Stimulated activated CD4-positive, alpha-beta T cell treated with anti-CD3 and anti-CD28 coated beads, Interleukin-2, amount 100 ng/mL, for 24 hours (primary cell): ENCODE measurements around the gene CMTM3.
"Not testable (repeated sequence)": the region's sequence is repeated elsewhere in the genome, so short reads cannot be mapped to it uniquely, and the experiment has no call there.

ENCODE experiments used
- DNase-seq, 2 donors: peaks; one replicate each; pipeline ENCODE4 v3.0.0-alpha.2; 2020

CMTM3 gene

GRCh38 chr16:66604376-66605176 is at the start of gene CMTM3:
Gene CMTM3, plus strand, starts transcription at chr16:66604704. Its CDS starts 102 bp downstream, at chr16:66604806.
- peak; percentile 80 for DNase-seq

GRCh38 chr16:66560107-66560506 is 44.4 kb upstream of the CMTM3 start:
- no peak for DNase-seq

DNA sequence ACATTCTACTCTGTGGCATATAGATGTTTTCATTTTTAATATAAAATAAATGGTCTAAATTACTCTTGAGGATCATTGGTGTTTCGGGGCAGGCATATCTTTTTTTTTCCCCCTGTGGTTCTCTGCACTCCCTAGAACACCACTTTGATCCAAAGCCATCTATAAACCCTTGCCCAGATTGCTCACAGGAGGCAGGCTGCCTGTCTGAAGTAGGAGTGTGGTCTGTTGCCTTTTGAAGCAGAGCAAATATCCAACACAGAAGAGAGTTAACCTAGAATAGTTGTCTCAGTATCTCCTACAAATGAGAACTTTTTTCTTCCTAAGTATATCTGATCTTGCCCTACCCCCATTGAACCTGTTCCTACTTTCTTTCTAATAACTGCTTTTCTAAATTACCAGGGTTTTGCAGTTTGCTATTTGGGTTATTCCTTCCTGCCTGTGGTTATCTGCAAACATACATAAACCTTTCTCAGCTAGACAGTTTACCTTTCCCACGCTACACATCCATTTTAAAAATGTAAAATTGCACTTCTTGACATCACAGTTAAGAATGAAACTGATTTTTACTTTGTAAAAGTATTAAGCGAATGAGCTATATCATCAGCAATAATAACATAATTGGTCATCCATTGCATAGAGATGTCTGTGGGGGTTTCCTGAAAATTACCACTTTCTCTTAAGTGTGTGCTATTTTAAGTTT is 43.0 kb upstream of the CMTM3 start:
- no peak for DNase-seq

DNA sequence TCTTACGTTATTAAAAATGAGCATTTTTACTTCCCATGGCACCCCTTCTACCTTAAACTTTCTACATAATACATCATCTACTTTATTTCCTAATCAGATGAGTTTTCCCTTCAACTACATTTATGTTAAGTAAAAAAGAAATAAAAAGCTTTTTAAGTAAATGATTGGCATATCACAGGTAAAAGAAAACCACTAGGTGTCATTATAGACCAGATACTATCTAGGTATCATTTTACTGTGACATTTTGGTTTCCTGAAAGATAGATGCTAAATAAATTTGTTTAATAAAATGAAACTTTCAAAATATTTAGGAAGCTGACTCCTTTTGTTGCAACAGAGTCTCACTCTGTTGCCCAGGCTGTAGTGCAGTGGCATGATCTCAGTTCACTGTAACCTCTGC is 42.1 kb upstream of the CMTM3 start:
- DNase-seq = no peak

DNA sequence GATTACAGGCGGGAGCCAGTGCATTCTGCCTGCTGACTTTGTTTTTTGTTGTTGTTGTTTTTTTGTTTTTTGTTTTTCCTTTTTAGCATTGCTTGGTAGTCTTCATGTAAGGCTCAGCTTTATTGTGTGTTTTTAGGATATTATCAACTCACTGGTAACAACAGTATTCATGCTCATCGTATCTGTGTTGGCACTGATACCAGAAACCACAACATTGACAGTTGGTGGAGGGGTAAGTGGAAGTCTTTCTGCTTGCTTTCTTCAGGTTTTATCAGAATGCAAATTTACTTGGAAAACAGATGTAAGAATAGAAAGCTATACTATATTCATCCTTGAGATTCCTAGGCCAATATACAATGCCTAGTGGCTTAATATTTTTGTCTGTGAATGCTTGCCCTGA is 41.5 kb upstream of the CMTM3 start:
- no peak for DNase-seq

DNA sequence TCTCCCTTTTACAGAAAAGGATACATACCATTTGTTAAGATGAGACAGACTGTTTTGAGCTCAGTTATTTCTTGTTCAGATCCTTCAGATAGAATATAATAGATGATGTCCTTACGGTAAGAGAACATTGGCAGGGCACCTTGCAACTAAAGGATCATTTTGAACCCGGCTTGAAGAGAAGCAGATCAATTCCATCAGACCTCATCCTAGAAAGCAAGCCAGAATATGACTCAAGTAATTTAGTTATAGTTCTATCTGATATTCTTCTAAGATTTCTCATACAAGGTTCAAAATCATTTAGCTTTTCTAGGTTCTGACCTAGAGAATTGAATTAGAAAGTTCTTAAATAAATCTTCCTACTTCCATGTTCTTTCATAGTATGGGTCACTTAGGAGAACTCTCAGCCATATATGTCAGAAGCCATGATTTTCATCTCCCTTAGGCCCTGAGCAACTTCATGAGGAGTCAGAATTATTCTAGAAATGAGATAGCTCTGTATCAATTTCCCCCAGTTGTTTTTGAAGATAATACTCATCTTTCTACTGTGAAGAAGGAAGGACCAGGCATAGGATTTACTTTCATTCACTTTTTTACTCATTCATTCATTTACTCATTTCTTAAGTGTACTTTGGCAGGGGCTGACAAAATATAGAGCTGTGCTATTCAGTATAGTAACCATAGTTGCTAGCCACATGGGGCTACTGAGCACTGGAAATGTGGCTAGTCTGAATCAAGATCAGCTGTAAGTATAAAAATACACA is 40.8 kb upstream of the CMTM3 start:
- no peak for DNase-seq

DNA sequence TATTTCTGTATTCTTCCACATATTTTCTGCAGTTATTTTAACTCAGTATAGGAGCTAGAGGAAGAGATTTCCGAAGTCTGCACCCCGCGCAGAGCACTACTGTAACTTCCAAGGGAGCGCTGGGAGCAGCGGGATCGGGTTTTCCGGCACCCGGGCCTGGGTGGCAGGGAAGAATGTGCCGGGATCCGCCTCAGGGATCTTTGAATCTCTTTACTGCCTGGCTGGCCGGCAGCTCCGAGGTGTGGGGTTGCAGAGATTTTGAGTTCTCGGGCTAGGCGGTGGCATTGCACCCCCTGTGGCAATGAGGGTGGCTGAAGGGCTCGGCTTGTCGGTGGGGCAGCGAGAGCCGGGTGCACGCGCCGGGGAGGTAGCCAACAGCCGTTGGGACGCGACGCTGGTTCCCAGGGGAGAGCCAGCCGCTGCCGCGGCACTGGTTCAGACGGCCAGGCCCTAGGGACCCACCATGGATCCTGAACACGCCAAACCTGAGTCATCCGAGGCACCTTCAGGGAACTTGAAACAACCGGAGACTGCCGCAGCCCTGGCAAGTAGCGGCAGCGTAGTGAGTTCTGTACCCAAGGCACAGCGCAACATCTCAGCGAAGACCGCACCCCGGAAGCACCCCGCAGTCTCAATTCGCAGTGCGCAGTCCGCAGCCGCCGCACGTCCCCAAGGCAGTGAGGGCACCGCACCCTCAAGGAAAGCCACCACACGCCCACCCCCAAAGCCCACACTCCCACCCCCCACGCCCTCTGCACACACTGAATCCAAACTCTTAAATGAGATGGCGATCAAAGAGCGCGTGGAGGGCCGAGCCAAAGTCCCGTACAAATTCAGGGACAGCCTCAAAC is 38.2 kb upstream of the CMTM3 start, which contains the start of gene CMTM1:
CMTM1 (plus strand) TSS at position 389 of the 851 bp plus-strand sequence; CDS start at position 464, 75 bp downstream.
- no peak for DNase-seq

DNA sequence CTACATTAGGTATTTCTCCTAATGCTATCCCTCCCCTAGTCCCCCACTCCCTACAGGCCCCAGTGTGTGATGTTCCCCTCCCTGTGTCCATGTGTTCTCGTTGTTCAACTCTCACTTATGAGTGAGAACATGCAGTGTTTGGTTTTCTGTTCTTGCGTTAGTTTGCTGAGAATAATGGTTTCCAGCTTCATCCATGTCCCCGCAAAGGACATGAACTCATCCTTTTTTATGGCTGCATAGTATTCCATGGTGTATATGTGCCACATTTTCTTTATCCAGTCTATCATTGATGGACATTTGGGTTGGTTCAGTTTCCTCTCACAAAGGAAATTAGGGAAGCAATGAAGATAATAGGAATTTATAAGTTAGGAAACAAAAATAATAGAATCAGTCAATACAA is 37.2 kb upstream of the CMTM3 start:
- not testable (repeated sequence) for DNase-seq

DNA sequence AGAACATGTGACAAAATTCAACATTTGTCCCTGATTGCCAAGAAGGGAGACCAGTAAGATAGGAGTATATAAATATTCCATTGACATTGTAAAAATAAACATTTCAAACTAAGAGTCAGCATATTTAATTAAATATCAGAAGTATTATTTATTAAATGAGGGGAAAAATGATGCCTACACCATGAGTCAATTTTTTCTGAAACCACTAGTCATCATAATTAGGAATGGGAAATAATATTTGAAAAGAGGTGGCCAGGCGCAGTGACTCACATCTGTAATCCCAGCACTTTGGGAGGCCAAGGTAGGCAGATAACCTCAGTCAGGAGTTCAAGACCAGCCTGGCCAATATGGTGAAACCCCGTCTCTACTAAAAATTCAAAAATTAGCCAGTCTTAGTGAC is 36.1 kb upstream of the CMTM3 start:
- no peak for DNase-seq

- no peak for DNase-seq
Observed at GRCh38 chr16:66569131-66569530, 35.4 kb upstream of the CMTM3 start.

- no peak for DNase-seq
Observed at GRCh38 chr16:66569827-66570405, 34.6 kb upstream of the CMTM3 start.

DNA sequence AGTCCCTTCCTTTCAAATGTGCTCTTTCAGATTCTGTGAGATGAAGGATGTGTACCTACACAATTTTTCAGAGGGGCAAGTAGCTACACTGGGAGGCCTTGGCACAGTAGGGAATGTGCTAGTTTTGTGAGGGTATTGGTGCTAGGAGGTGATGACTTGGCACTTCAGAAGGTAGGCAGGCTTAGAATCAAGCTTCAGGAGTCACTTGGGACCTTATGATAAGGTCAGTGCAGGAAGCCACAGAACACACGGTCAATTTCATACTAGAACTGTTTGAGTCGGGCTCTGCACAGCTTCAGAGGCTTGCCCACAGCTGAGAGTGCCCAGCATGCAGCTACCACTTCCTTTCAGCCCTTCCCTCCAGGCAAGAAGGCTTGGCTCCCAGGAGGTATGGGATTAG is 32.1 kb upstream of the CMTM3 start:
- DNase-seq = no peak

- no peak for DNase-seq
Observed at GRCh38 chr16:66574081-66574480, 30.4 kb upstream of the CMTM3 start.

DNA sequence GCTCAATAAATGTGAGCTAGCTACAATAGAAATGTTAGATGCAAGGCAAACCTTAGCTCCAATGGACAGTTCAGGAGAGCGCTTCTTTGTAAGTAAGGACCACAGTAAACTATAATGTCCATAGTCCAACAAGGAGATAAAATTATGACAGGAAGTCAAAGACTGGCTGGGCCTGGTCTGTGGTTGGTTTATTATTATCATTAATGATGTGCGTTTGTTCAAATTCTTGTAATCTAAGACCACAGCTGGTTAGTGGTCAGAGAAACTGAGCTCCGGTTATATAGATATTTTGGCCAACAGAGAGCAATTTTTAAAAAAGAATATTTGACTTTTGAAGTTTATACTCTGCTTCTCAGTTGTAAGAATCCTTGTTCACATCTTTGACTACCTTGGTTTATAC is 30.0 kb upstream of the CMTM3 start:
- DNase-seq = no peak

- no peak for DNase-seq
Observed at GRCh38 chr16:66575060-66575459, 29.4 kb upstream of the CMTM3 start.

- DNase-seq = no peak
Observed at GRCh38 chr16:66576296-66576695, 28.2 kb upstream of the CMTM3 start.

DNA sequence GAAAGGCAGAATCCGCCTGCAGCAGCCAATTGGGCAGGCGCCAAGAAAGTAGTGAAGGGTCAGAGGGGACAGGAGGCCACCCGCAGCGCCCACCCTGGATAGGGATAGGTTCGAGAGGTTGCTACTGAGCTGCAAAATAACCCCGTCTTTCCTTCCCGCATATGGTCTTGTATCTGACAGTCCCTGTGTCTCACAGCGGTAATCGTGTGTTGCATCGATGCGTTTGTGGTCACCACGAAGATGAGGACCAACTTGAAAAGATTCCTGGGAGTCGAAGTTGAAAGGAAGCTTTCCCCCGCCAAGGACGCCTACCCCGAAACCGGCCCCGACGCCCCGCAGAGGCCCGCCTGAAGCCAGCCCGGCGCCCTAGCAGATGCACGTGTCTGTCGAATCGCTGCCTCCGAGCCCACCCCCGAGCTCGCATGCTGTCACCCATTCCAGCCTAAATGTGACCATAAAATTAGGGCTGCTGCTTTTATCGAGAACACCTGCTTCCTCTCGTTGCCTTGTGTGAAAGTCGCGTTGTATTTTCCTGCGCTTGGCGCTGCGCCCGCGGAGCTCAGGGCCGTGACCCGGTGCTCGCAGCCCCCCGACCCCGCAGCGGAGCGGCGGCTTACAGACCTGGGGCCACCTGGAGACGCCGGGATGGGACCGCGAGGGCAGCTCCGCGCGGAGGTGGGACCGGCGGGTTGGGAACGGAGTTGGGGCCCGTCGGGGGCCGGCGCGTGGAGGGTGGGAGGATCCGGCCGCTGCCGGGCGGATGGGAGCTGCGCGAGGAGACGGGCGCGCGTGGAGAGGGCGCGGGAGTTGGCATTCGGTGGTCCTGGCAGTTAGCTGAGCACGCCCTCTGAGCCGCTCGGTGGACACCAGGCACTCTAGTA is 25.6 kb upstream of the CMTM3 start, which contains the start of gene CMTM2:
CMTM2 (plus strand) TSS at position 813 of the 881 bp plus-strand sequence. CDS start 145 bp downstream, outside the sequence.
- peak; percentile 21 to 33 for DNase-seq

DNA sequence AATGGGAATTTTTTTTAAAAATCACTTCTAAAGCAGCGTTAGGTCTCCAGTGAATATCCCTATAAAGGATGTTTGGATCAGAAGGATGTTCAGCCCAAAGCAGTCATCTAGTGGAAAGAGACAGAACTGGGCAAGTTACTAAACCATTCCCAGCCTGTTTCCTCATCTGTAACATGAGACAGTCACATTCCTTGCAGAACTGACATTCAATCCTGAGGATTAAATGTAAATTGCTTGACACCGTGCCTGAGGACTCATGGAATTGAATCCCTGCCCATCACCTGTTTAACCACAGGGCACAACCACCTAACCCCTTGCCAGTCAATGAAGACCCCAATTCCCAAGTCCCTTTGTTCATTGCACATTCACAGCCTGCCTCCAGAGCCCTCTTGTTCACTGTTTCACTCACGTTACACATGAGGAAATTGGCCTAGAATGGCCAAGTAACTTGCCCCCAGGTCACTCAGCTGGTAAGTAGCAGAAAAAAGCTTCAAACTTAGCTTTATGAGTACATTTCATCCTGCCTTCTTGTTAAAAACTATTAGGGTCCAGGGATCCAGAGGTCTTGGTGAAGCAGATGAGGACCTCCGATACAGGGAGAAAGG is 23.8 kb upstream of the CMTM3 start:
- DNase-seq = no peak

DNA sequence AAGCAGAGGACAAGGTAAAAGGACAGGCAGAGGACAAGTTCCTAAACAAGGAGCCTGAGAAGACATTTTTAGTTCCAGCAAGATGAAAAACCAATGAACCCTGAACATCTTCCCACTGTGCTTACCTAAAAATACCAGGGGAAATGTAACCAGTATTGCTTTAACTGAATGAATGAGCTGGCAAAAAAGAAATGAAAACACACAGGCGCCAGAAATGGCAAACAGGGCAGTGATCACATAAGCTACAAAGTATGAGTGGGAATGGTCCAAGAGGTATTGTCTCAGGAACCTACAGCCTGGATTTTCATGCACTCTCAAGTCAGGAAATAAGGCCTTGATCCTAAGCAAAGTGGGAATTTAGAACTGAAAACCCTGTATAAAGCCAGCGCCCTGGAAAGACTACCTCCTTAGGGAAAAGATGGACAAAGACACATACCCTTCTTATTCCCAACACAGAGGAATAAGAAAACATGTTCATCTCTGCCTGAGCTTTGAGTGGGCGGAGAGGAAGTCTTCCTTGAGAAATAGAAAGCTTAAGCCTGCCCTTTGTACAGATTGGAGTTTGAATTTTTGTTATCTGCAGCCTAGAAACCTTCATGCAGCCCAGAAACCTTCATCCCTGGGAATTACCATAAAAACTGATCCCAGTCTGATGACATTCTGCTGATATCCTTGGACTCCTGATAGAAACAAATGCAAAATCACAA is 23.1 kb upstream of the CMTM3 start:
- no peak for DNase-seq
